HG02973 (cell line): ENCODE data around the gene EPC1.
"Not testable (repeated sequence)": the region's sequence is repeated elsewhere in the genome, so short reads cannot be mapped to it uniquely, and the experiment has no call there.

Source experiments
- ATAC-seq: cut with Tn5 transposase; IDR thresholded peaks from one replicate; pipeline ENCODE4 v1.9.1; 2021; ENCODE audit warnings: moderate library complexity; ENCODE audit not compliant: unreplicated experiment

EPC1 gene

GRCh38 chr10:32346551-32347362 lies at the start of gene EPC1:
Gene EPC1 (minus strand): TSS chr10:32347158. CDS start chr10:32346915, 243 bp downstream.
- ATAC-seq, result peak; percentile 60

GRCh38 chr10:32393911-32394310 lies 47.0 kb upstream of the EPC1 start:
- no peak for ATAC-seq

- not testable (repeated sequence) for ATAC-seq
Measured at GRCh38 chr10:32392284-32392683, 45.3 kb upstream of the EPC1 start.

GRCh38 chr10:32390193-32390592 lies 43.2 kb upstream of the EPC1 start:
- no peak for ATAC-seq

GRCh38 chr10:32388258-32389027 lies 41.5 kb upstream of the EPC1 start:
- ATAC-seq, result no peak

- no peak for ATAC-seq
Measured at GRCh38 chr10:32386623-32387260, 39.8 kb upstream of the EPC1 start.

- no peak for ATAC-seq
Measured at GRCh38 chr10:32384171-32384570, 37.2 kb upstream of the EPC1 start.

GRCh38 chr10:32381165-32381564 lies 34.2 kb upstream of the EPC1 start:
- no peak for ATAC-seq

- ATAC-seq, result no peak
Measured at GRCh38 chr10:32379950-32380551, 33.1 kb upstream of the EPC1 start.

GRCh38 chr10:32379318-32379949 lies 32.5 kb upstream of the EPC1 start:
- ATAC-seq, result no peak

GRCh38 chr10:32378363-32379317 lies 31.7 kb upstream of the EPC1 start:
- ATAC-seq, result peak; percentile 90

- ATAC-seq, result peak; percentile 40
Measured at GRCh38 chr10:32377458-32378259, 30.7 kb upstream of the EPC1 start.

- no peak for ATAC-seq
Measured at GRCh38 chr10:32376771-32377170, 29.8 kb upstream of the EPC1 start.

- no peak for ATAC-seq
Measured at GRCh38 chr10:32376097-32376496, 29.1 kb upstream of the EPC1 start.

- no peak for ATAC-seq
Measured at GRCh38 chr10:32375631-32376030, 28.7 kb upstream of the EPC1 start.

GRCh38 chr10:32374605-32375004 lies 27.6 kb upstream of the EPC1 start:
- ATAC-seq, result no peak

- no peak for ATAC-seq
Measured at GRCh38 chr10:32373496-32373895, 26.5 kb upstream of the EPC1 start.

GRCh38 chr10:32373031-32373430 lies 26.1 kb upstream of the EPC1 start:
- no peak for ATAC-seq
